Fibroblast of lung (primary cell): ENCODE results near the gene SYN1.

Source experiments
- EZH2 ChIP-seq: IDR thresholded peaks from 2 replicates; pipeline ENCODE4 v1.5.1; 2012; ENCODE audit warnings: low read length, control low read depth, mild to moderate bottlenecking; ENCODE audit errors: missing control alignments
- TF ChIP-seq, protein P1 (sequence below), 2 donors: IDR thresholded peaks in 1 of 2; conservative IDR thresholded peaks in 1 of 2; 1 replicate in 1 of 2; 2 replicates in 1 of 2; pipeline ENCODE4 v1.5.1; 2011 to 2012; ENCODE audit warnings: low read length in 2 of 2, control low read depth in 1 of 2, inconsistent platforms in 1 of 2, low read depth in 1 of 2, mild to moderate bottlenecking in 1 of 2

DNA sequence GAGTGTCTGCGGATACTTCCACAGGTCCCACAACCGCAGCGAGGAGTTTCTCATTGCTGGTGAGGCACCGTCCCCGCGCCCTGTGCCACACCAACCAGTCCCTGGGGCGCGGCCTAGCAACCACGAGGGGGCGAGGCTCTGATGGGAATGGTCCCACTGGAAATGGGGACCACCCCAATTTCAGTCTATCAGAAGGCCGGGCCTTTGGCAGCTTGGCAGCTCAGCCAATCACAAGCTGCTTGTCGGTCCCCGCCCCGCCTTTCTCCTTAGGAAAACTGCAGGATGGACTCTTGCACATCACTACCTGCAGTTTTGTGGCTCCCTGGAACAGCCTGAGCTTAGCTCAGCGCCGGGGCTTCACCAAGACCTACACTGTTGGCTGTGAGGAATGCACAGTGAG lies 34.4 kb downstream of the SYN1 start:
- TF ChIP-seq, protein P1, sequence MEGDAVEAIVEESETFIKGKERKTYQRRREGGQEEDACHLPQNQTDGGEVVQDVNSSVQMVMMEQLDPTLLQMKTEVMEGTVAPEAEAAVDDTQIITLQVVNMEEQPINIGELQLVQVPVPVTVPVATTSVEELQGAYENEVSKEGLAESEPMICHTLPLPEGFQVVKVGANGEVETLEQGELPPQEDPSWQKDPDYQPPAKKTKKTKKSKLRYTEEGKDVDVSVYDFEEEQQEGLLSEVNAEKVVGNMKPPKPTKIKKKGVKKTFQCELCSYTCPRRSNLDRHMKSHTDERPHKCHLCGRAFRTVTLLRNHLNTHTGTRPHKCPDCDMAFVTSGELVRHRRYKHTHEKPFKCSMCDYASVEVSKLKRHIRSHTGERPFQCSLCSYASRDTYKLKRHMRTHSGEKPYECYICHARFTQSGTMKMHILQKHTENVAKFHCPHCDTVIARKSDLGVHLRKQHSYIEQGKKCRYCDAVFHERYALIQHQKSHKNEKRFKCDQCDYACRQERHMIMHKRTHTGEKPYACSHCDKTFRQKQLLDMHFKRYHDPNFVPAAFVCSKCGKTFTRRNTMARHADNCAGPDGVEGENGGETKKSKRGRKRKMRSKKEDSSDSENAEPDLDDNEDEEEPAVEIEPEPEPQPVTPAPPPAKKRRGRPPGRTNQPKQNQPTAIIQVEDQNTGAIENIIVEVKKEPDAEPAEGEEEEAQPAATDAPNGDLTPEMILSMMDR (conservative IDR thresholded peaks at IDR 0.05 in 1 of 2, IDR thresholded peaks at IDR 0.05 in 1 of 2; ENCODE audit: low read depth in 1 of 2, low read length in 2 of 2): no peak
- TF ChIP-seq EZH2: no peak
